Suppressor macrophage treated with lipopolysaccharide for 4 hours (primary cell): Measurements from ENCODE around the gene TMEM109.

ENCODE experiments used
- DNase-seq: peaks from one replicate; pipeline ENCODE4 v3.0.0-alpha.2; 2020

The TMEM109 gene

GRCh38 chr11:60945295-60945667 lies 31.3 kb downstream of the TMEM109 start:
- DNase-seq: no peak

GRCh38 chr11:60946601-60947264 lies 32.8 kb downstream of the TMEM109 start:
- DNase-seq: no peak

- DNase-seq: no peak
Observed at GRCh38 chr11:60947700-60948099, 33.7 kb downstream of the TMEM109 start.

GRCh38 chr11:60948250-60948649 lies 34.3 kb downstream of the TMEM109 start:
- DNase-seq: no peak

- DNase-seq: no peak
Observed at GRCh38 chr11:60950024-60950423, 36.1 kb downstream of the TMEM109 start.

- peak; percentile 62 for DNase-seq
Observed at GRCh38 chr11:60950933-60951605, 37.1 kb downstream of the TMEM109 start.

- DNase-seq: peak; percentile 53
Observed at GRCh38 chr11:60951606-60951903, 37.6 kb downstream of the TMEM109 start.

- peak; percentile 98 for DNase-seq
Observed at GRCh38 chr11:60951904-60952741, 38.2 kb downstream of the TMEM109 start, which contains the start of gene SLC15A3. SLC15A3 (minus strand) TSS chr11:60952176; CDS start chr11:60951551, 625 bp downstream.

- no peak for DNase-seq
Observed at GRCh38 chr11:60952742-60953170, 38.8 kb downstream of the TMEM109 start.

- peak; percentile 94 for DNase-seq
Observed at GRCh38 chr11:60953781-60954180, 39.8 kb downstream of the TMEM109 start.

- DNase-seq: peak; percentile 87
Observed at GRCh38 chr11:60954421-60954820, 40.5 kb downstream of the TMEM109 start.

- no peak for DNase-seq
Observed at GRCh38 chr11:60955571-60955970, 41.6 kb downstream of the TMEM109 start.

- no peak for DNase-seq
Observed at GRCh38 chr11:60957188-60957587, 43.2 kb downstream of the TMEM109 start.

GRCh38 chr11:60959431-60959830 lies 45.5 kb downstream of the TMEM109 start:
- DNase-seq: no peak

GRCh38 chr11:60960405-60960804 lies 46.4 kb downstream of the TMEM109 start:
- no peak for DNase-seq

- no peak for DNase-seq
Observed at GRCh38 chr11:60964801-60965200, 50.8 kb downstream of the TMEM109 start.

- DNase-seq: peak; percentile 35
Observed at GRCh38 chr11:60966890-60967289, 52.9 kb downstream of the TMEM109 start.

- no peak for DNase-seq
Observed at GRCh38 chr11:60968223-60968622, 54.3 kb downstream of the TMEM109 start.

- DNase-seq: peak; percentile 70
Observed at GRCh38 chr11:60970369-60970774, 56.4 kb downstream of the TMEM109 start.

GRCh38 chr11:60970890-60971289 lies 56.9 kb downstream of the TMEM109 start:
- no peak for DNase-seq

- no peak for DNase-seq
Observed at GRCh38 chr11:60971520-60971919, 57.6 kb downstream of the TMEM109 start, which contains the start of gene CD6. CD6 (plus strand) TSS chr11:60971680; CDS start chr11:60971866, 186 bp downstream.

- no peak for DNase-seq
Observed at GRCh38 chr11:60972182-60973030, 58.4 kb downstream of the TMEM109 start.
